A673 (cell line): ENCODE measurements around the gene GDE1.

Experiments
- CTCF ChIP-seq: fragments of 300-800, 200-600 bp; sonication (generic); conservative IDR thresholded peaks from 2 replicates; pipeline ENCODE4 v1.5.1; 2017; ENCODE audit warnings: low read depth, mild to moderate bottlenecking, antibody characterized with exemption, low read length, moderate library complexity, mixed read lengths
- EZH2 ChIP-seq: fragments of 200-600 bp; sonication (generic); IDR thresholded peaks from 2 replicates; pipeline ENCODE4 v1.6.1; 2017; ENCODE audit warnings: borderline replicate concordance, low read depth, mild to moderate bottlenecking, mixed read lengths, antibody characterized with exemption, low read length; ENCODE audit not compliant: poor library complexity, severe bottlenecking

GRCh38 chr16:19468300-19468699 lies 53.6 kb downstream of the GDE1 start:
- no peak for TF ChIP-seq CTCF
- no peak for TF ChIP-seq EZH2
